Activated CD4-positive, alpha-beta T cell treated with anti-CD3 and anti-CD28 coated beads, Interleukin-2, amount 10 ng/mL, durations not matched to agents 7 days and 5 days (primary cell): ENCODE measurements around the gene CNKSR3. TPM values are rescaled to one million over a fixed set of nuclear protein-coding genes. Genes with fewer than 3 reads are reported as not detected.

ENCODE experiments used
- CTCF ChIA-PET: fragments of 350-600 bp; sonication (Branson Sonifier 250); formaldehyde crosslinking; loops from one replicate; lab custom pipeline; 2021; ENCODE audit warnings: antibody characterized with exemption; lab: Charles Lee
- POLR2A ChIA-PET: fragments of 350-600 bp; sonication (Branson Sonifier 250); formaldehyde crosslinking; loops from one replicate; lab custom pipeline; 2021; ENCODE audit warnings: antibody characterized with exemption; lab: Charles Lee
- DNase-seq: peaks from one replicate; pipeline ENCODE4 v3.0.0-alpha.2; 2020
- H3K27ac Mint-ChIP-seq: one replicate; pipeline ENCODE4 v1.8.0; 2021; ENCODE audit warnings: mild to moderate bottlenecking, moderate library complexity, mixed read lengths
- H3K27me3 Mint-ChIP-seq: one replicate; pipeline ENCODE4 v1.8.0; 2021; ENCODE audit warnings: mixed read lengths
- H3K36me3 Mint-ChIP-seq: one replicate; pipeline ENCODE4 v1.8.0; 2021; ENCODE audit warnings: low read depth, mixed read lengths
- H3K4me1 Mint-ChIP-seq: one replicate; pipeline ENCODE4 v1.8.0; 2021; ENCODE audit warnings: mixed read lengths
- H3K4me3 Mint-ChIP-seq: one replicate; pipeline ENCODE4 v1.8.0; 2021; ENCODE audit warnings: mild to moderate bottlenecking, moderate library complexity, mixed read lengths
- H3K9me3 Mint-ChIP-seq: one replicate; pipeline ENCODE4 v1.8.0; 2021; ENCODE audit warnings: mixed read lengths
- total RNA-seq, 2 experiments: library from RNA; stranded (reverse); gene quantifications; one replicate each; pipeline ENCODE4 v1.2.3, GENCODE V29; 2021

CNKSR3 gene
- total RNA-seq, 2 experiments from 2014 or later, result not detected

DNA sequence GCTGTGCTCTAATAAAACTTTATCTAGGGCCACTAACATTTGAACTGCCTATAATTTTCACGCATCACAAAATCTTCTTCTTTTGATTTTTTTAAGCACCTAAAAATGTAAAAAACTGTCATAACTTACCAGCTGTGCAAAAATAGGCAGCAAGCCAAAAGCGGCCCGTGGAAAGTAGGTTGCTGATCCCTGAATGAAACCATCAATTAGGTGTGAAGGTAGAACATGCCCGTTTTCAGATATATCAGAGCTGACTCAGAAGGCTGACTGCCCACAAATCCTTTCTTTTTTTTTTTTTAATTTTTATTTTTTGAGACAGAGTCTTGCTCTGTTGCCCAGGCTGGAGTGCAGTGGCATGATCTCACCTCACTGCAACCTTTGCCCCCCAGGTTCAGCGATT is 149.0 kb downstream of the CNKSR3 start:
- H3K27ac Mint-ChIP-seq, result no peak overlapping the region
- H3K36me3 Mint-ChIP-seq, result no peaks in the 10 kb centered on the region
- H3K27me3 Mint-ChIP-seq, result peaks cover 21% of the 10 kb centered on the region
- DNase-seq, result no peak
- ChIA-PET POLR2A (no interaction called here), CTCF (interaction anchor here (0.6 kb wide), 1 partner anchor 868 kb away, joined by 4 read pairs; no protein-coding TSS in a partner anchor)
- peaks cover 5% of the 10 kb centered on the region for H3K9me3 Mint-ChIP-seq
- H3K4me3 Mint-ChIP-seq, result no peak overlapping the region
- peaks cover 5% of the 10 kb centered on the region for H3K4me1 Mint-ChIP-seq

- ChIA-PET CTCF (no interaction called here), POLR2A (no interaction called here)
- no peak overlapping the region for H3K4me3 Mint-ChIP-seq
- H3K4me1 Mint-ChIP-seq, result peaks cover 9% of the 10 kb centered on the region
- H3K27me3 Mint-ChIP-seq, result peaks cover 25% of the 10 kb centered on the region
- no peak overlapping the region for H3K27ac Mint-ChIP-seq
- no peaks in the 10 kb centered on the region for H3K36me3 Mint-ChIP-seq
- peaks cover 5% of the 10 kb centered on the region for H3K9me3 Mint-ChIP-seq
- no peak for DNase-seq
Observed at GRCh38 chr6:154360476-154360875, 150.0 kb downstream of the CNKSR3 start.

DNA sequence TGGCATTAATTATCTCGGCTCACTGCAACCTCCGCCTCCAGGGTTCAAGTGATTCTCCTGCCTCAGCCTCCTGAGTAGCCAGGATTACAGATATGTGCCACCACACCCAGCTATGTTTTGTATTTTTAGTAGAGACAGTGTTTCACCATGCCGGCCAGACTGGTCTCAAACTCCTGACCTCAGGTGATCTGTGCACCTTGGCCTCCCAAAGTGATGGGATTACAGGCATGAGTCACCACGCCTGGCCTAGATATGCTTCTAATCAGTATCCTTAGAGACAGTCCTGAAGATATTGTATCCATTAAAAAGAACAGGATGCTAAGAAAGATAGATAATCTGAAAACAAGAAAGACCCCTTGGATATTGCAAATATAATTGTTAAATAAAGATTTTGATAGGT is 150.8 kb downstream of the CNKSR3 start:
- POLR2A ChIA-PET, result no interaction called here
- H3K27me3 Mint-ChIP-seq, result peaks cover 28% of the 10 kb centered on the region

GRCh38 chr6:154359161-154359574 is 151.3 kb downstream of the CNKSR3 start:
- peaks cover 5% of the 10 kb centered on the region for H3K9me3 Mint-ChIP-seq
- DNase-seq, result no peak
- no peak overlapping the region for H3K27ac Mint-ChIP-seq
- H3K36me3 Mint-ChIP-seq, result no peaks in the 10 kb centered on the region
- peaks cover 19% of the 10 kb centered on the region for H3K4me1 Mint-ChIP-seq
- no peak overlapping the region for H3K4me3 Mint-ChIP-seq
- ChIA-PET POLR2A (no interaction called here), CTCF (no interaction called here)
- H3K27me3 Mint-ChIP-seq, result peaks cover 28% of the 10 kb centered on the region

More for the DNA sequence above, 150.8 kb downstream of the CNKSR3 start:
- peaks cover 5% of the 10 kb centered on the region for H3K9me3 Mint-ChIP-seq
- peaks cover 14% of the 10 kb centered on the region for H3K4me1 Mint-ChIP-seq
- H3K27ac Mint-ChIP-seq, result no peak overlapping the region
- no peak for DNase-seq
- CTCF ChIA-PET, result no interaction called here
- no peak overlapping the region for H3K4me3 Mint-ChIP-seq
- no peaks in the 10 kb centered on the region for H3K36me3 Mint-ChIP-seq

DNA sequence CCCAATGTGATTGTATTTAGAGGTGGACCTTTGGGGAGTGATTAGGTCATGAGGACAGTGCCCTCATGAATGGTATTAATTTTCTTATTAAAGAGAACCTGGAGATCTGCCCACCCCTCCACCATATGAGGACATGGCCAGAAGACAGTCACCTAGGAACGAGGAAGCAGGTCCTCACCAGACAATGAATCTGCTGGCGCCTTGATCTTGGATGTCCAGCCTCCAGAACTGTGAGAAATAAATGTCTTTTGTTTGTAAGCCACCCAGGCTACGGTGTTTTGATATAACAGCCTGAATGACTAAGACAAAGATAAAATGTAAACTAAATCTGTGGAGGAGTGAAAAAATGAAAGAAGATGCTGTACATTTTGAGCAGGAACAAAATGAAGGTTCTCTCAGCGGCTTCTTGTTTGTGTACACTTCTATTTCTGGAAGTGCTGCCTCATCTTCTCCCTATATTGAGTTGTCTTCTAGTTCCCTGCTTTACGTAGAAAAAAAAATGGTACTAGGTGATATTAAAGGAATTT is 152.4 kb downstream of the CNKSR3 start:
- ChIA-PET POLR2A (no interaction called here), CTCF (no interaction called here)
- Mint-ChIP-seq H3K9me3 (peaks cover 5% of the 10 kb centered on the region), H3K4me1 (peaks cover 20% of the 10 kb centered on the region), H3K27me3 (peaks cover 31% of the 10 kb centered on the region), H3K27ac (no peak overlapping the region), H3K36me3 (no peaks in the 10 kb centered on the region), H3K4me3 (no peak overlapping the region)
- no peak for DNase-seq

GRCh38 chr6:154356690-154357089 is 153.8 kb downstream of the CNKSR3 start, which contains the start of gene IPCEF1:
Gene IPCEF1, minus strand, starts transcription at chr6:154356803. Its CDS starts 90,856 bp downstream, at chr6:154265947.
- peaks cover 23% of the 10 kb centered on the region for H3K4me1 Mint-ChIP-seq
- no peak within 1 kb of the TSS for H3K27ac Mint-ChIP-seq
- no peak for DNase-seq
- H3K9me3 Mint-ChIP-seq, result peaks cover 5% of the 10 kb centered on the region
- CTCF ChIA-PET, result interaction anchor here (0.9 kb wide), 1 partner anchor 319 kb away, joined by 3 read pairs; no protein-coding TSS in a partner anchor
- no peak within 1 kb of the TSS for H3K4me3 Mint-ChIP-seq
- no peaks in the 10 kb centered on the region for H3K36me3 Mint-ChIP-seq
- peaks cover 27% of the 10 kb centered on the region for H3K27me3 Mint-ChIP-seq
- POLR2A ChIA-PET, result no interaction called here

GRCh38 chr6:154356113-154356512 is 154.4 kb downstream of the CNKSR3 start:
- DNase-seq, result no peak
- no peak overlapping the region for H3K27ac Mint-ChIP-seq
- H3K4me1 Mint-ChIP-seq, result peaks cover 23% of the 10 kb centered on the region
- no peaks in the 10 kb centered on the region for H3K36me3 Mint-ChIP-seq
- ChIA-PET POLR2A (no interaction called here), CTCF (interaction anchor here (0.9 kb wide), 1 partner anchor 320 kb away, joined by 3 read pairs; no protein-coding TSS in a partner anchor)
- H3K9me3 Mint-ChIP-seq, result peaks cover 5% of the 10 kb centered on the region
- H3K4me3 Mint-ChIP-seq, result no peak overlapping the region
- peaks cover 27% of the 10 kb centered on the region for H3K27me3 Mint-ChIP-seq

DNA sequence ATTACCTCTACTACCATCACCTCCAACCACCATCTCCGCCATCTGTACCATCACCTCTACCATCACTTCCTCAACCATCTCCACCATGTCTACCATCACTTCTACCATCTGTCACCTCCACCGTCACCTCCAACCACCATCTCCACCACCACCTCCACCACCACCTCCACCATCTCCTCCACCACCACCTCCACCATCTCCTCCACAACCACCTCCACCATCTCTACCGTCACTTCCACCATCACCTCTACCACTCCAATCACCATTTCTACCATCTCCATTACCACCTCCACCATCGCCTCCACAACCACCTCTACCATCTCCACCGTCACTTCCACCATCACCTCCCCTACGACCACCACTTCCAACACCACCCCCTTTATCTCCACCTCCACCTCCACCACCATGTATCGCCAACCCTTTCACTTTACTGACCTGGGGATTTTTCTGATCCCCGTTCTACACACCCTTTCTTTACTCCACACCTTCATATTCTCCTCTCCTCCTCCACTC is 156.2 kb downstream of the CNKSR3 start:
- POLR2A ChIA-PET, result no interaction called here
- CTCF ChIA-PET, result no interaction called here

DNA sequence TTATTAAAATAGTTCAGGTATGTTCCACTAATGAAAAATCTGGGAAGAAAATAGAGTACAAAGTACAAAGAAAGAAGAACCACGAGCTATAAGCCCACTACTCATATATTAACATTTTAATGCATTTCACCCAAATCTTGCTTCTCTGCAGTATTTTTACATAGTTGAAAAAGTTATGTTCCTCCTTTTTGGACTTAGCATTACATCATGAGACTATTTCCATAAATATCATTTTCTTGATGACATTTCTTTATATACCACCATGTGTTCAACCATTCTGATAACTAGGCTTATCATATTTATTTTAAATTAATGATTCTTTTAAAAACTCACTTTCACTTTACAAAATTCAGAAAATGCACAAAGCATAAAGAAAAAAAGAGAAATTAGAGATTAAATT is 156.9 kb downstream of the CNKSR3 start:
- CTCF ChIA-PET, result interaction anchor here (0.7 kb wide), 1 partner anchor 1716 kb away, joined by 3 read pairs; no protein-coding TSS in a partner anchor
- Mint-ChIP-seq H3K36me3 (no peaks in the 10 kb centered on the region), H3K27me3 (peaks cover 16% of the 10 kb centered on the region), H3K4me1 (peaks cover 19% of the 10 kb centered on the region), H3K9me3 (no peaks in the 10 kb centered on the region), H3K4me3 (no peak overlapping the region), H3K27ac (no peak overlapping the region)
- no peak for DNase-seq
- POLR2A ChIA-PET, result no interaction called here

More for the DNA sequence above, 156.2 kb downstream of the CNKSR3 start:
- Mint-ChIP-seq H3K36me3 (no peaks in the 10 kb centered on the region), H3K27ac (no peak overlapping the region), H3K4me3 (no peak overlapping the region), H3K4me1 (peaks cover 23% of the 10 kb centered on the region), H3K9me3 (no peaks in the 10 kb centered on the region), H3K27me3 (peaks cover 20% of the 10 kb centered on the region)
- no peak for DNase-seq

GRCh38 chr6:154352898-154353585 is 157.4 kb downstream of the CNKSR3 start:
- peaks cover 18% of the 10 kb centered on the region for H3K4me1 Mint-ChIP-seq
- H3K36me3 Mint-ChIP-seq, result no peaks in the 10 kb centered on the region
- H3K4me3 Mint-ChIP-seq, result no peak overlapping the region
- H3K27ac Mint-ChIP-seq, result no peak overlapping the region
- CTCF ChIA-PET, result interaction anchor here (0.7 kb wide), 1 partner anchor 1716 kb away, joined by 3 read pairs; no protein-coding TSS in a partner anchor
- no peak for DNase-seq
- peaks cover 2% of the 10 kb centered on the region for H3K9me3 Mint-ChIP-seq
- POLR2A ChIA-PET, result no interaction called here
- peaks cover 17% of the 10 kb centered on the region for H3K27me3 Mint-ChIP-seq

GRCh38 chr6:154350293-154350692 is 160.2 kb downstream of the CNKSR3 start:
- no peak for DNase-seq
- Mint-ChIP-seq H3K27me3 (peaks cover 7% of the 10 kb centered on the region), H3K36me3 (no peaks in the 10 kb centered on the region), H3K27ac (no peak overlapping the region), H3K9me3 (peaks cover 8% of the 10 kb centered on the region), H3K4me1 (peaks cover 15% of the 10 kb centered on the region), H3K4me3 (no peak overlapping the region)
- POLR2A ChIA-PET, result no interaction called here
- CTCF ChIA-PET, result no interaction called here

GRCh38 chr6:154347981-154348380 is 162.5 kb downstream of the CNKSR3 start:
- Mint-ChIP-seq H3K4me1 (peaks cover 2% of the 10 kb centered on the region), H3K27me3 (peaks cover 5% of the 10 kb centered on the region), H3K27ac (no peak overlapping the region), H3K9me3 (peaks cover 8% of the 10 kb centered on the region), H3K36me3 (no peaks in the 10 kb centered on the region), H3K4me3 (no peak overlapping the region)
- POLR2A ChIA-PET, result no interaction called here
- CTCF ChIA-PET, result no interaction called here
- DNase-seq, result no peak

DNA sequence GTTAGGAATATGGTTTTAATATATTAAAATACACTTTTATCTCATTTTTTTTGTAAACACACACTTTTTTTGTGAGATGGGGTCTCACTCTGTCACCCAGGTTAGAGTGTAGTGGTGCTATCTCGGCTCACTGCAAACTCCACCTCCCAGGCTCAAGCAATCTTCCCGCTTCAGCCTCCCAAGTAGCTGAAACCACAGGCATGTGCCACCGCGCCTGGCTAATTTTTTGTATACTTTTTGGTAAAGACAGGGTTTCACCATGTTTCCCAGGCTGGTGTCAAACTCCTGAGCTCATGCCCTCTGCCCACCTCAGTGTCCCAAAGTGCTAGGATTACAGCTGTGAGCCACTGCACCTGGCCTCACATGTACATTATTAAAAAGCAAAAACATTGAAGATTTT is 164.7 kb downstream of the CNKSR3 start:
- POLR2A ChIA-PET, result no interaction called here
- CTCF ChIA-PET, result interaction anchor here (0.6 kb wide), 1 partner anchor 34 kb away, joined by 3 read pairs; no protein-coding TSS in a partner anchor
- peaks cover 10% of the 10 kb centered on the region for H3K27me3 Mint-ChIP-seq
- DNase-seq, result no peak
- H3K27ac Mint-ChIP-seq, result no peak overlapping the region
- peaks cover 8% of the 10 kb centered on the region for H3K9me3 Mint-ChIP-seq
- no peaks in the 10 kb centered on the region for H3K36me3 Mint-ChIP-seq
- H3K4me3 Mint-ChIP-seq, result no peak overlapping the region
- no peaks in the 10 kb centered on the region for H3K4me1 Mint-ChIP-seq
